ENCODE data around the gene FOXP2. TPM values are rescaled to one million over a fixed set of nuclear protein-coding genes. Genes with fewer than 3 reads are reported as not detected.

FOXP2 gene
- total RNA-seq, 2 experiments from 2014 or later = not detected

- intact Hi-C loops (cut with DNase I, micrococcal nuclease) = no loop called here
- Histone ChIP-seq H3K27ac (ENCODE audit: low read depth in 1 of 2, low read length in 2 of 2) (no peak overlapping the region), H3K4me1 (ENCODE audit: insufficient read depth, low read length) (no peaks in the 10 kb centered on the region), H3K27me3 (ENCODE audit: control insufficient read depth in 1 of 2, insufficient read depth in 2 of 2, low read length in 2 of 2) (no peaks in the 10 kb centered on the region), H3K9me3 (ENCODE audit: control insufficient read depth in 1 of 2, insufficient read depth in 1 of 2, low read length in 2 of 2) (peaks cover 0 to 3% of the 10 kb centered on the region in 2 experiments), H3K36me3 (ENCODE audit: insufficient read depth, low read length) (no peaks in the 10 kb centered on the region), H3K4me3 (ENCODE audit: low read length) (no peak overlapping the region)
- Mint-ChIP-seq H3K27ac (no peak overlapping the region), H3K4me3 (no peak overlapping the region), H3K9me3 (no peaks in the 10 kb centered on the region), H3K4me1 (ENCODE audit: low read depth) (no peaks in the 10 kb centered on the region), H3K27me3 (no peaks in the 10 kb centered on the region), H3K36me3 (ENCODE audit: low read depth) (no peaks in the 10 kb centered on the region)
- DNase-seq (no peak), ATAC-seq (ENCODE audit: poor library complexity) (no peak)
- no peak for TF ChIP-seq CTCF (IDR thresholded peaks at IDR 0.05)
- ChIA-PET CTCF (no interaction called here), POLR2A (no interaction called here)
Measured at GRCh38 chr7:114466917-114467316, 52.3 kb downstream of the FOXP2 start.

- H3K4me1 ChIP-seq (ENCODE audit: insufficient read depth, low read length) = no peaks in the 10 kb centered on the region
- Mint-ChIP-seq H3K27ac (no peak overlapping the region), H3K36me3 (ENCODE audit: low read depth) (no peaks in the 10 kb centered on the region), H3K9me3 (no peaks in the 10 kb centered on the region), H3K27me3 (no peaks in the 10 kb centered on the region), H3K4me3 (no peak overlapping the region), H3K4me1 (ENCODE audit: low read depth) (no peaks in the 10 kb centered on the region)
- POLR2A ChIA-PET = no interaction called here
- TF ChIP-seq CTCF (IDR thresholded peaks at IDR 0.05) = no peak
- H3K36me3 ChIP-seq (ENCODE audit: insufficient read depth, low read length) = no peaks in the 10 kb centered on the region
- CTCF ChIA-PET = no interaction called here
- ATAC-seq (ENCODE audit: poor library complexity) = no peak
- intact Hi-C loops (cut with DNase I, micrococcal nuclease) = no loop called here
- no peak overlapping the region for H3K27ac ChIP-seq (ENCODE audit: low read depth in 1 of 2, low read length in 2 of 2)
- no peaks in the 10 kb centered on the region for H3K27me3 ChIP-seq (ENCODE audit: control insufficient read depth in 1 of 2, insufficient read depth in 2 of 2, low read length in 2 of 2)
- H3K4me3 ChIP-seq (ENCODE audit: low read length) = no peak overlapping the region
- H3K9me3 ChIP-seq (ENCODE audit: control insufficient read depth in 1 of 2, insufficient read depth in 1 of 2, low read length in 2 of 2) = no peaks in the 10 kb centered on the region
- DNase-seq = no peak
Measured at GRCh38 chr7:114468844-114469243, 54.2 kb downstream of the FOXP2 start.

GRCh38 chr7:114472896-114473512 lies 58.4 kb downstream of the FOXP2 start:
- no peak for TF ChIP-seq CTCF (IDR thresholded peaks at IDR 0.05)
- no peaks in the 10 kb centered on the region for H3K27me3 Mint-ChIP-seq
- ChIA-PET POLR2A (no interaction called here), CTCF (no interaction called here)
- no peak for ATAC-seq (ENCODE audit: poor library complexity)
- Histone ChIP-seq H3K9me3 (ENCODE audit: control insufficient read depth in 1 of 2, insufficient read depth in 1 of 2, low read length in 2 of 2) (no peaks in the 10 kb centered on the region), H3K27me3 (ENCODE audit: control insufficient read depth in 1 of 2, insufficient read depth in 2 of 2, low read length in 2 of 2) (no peaks in the 10 kb centered on the region), H3K4me1 (ENCODE audit: insufficient read depth, low read length) (no peaks in the 10 kb centered on the region), H3K27ac (ENCODE audit: low read depth in 1 of 2, low read length in 2 of 2) (no peak overlapping the region), H3K36me3 (ENCODE audit: insufficient read depth, low read length) (no peaks in the 10 kb centered on the region), H3K4me3 (ENCODE audit: low read length) (no peak overlapping the region)
- DNase-seq = no peak
- H3K36me3 Mint-ChIP-seq (ENCODE audit: low read depth) = no peaks in the 10 kb centered on the region
- H3K4me3 Mint-ChIP-seq = no peak overlapping the region
- H3K9me3 Mint-ChIP-seq = no peaks in the 10 kb centered on the region
- no peaks in the 10 kb centered on the region for H3K4me1 Mint-ChIP-seq (ENCODE audit: low read depth)
- intact Hi-C loops (cut with DNase I, micrococcal nuclease) = no loop called here
- H3K27ac Mint-ChIP-seq = no peak overlapping the region

All from CD4-positive, alpha-beta T cell (primary cell).